ENCODE measurements around the gene DENND11. TPM values are rescaled to one million over a fixed set of nuclear protein-coding genes. Genes with fewer than 3 reads are reported as not detected.

Gene DENND11
- total and polyA plus RNA-seq, 2 of the 4 experiments (the other 2 are of a cell fraction): 2.9 to 5.0 TPM

DNA sequence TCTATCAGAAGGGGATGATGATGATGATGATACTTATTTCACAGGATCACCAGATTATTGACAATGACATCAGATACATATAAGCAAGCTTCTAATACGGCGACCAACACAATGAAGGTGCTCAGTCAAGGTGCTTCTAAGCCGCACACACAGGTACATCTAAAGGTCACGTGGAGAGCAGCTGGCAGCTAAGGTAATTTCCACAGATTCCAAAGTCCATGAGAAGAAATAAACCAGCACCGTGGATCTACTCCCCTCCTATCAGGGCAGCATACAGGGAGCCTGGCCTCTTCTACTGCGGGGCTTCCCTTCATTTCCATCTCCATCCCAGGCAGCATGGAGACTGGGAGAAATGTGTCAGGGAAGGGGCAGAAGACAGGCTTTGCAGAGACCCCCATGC lies 37.5 kb downstream of the DENND11 start:
- dilution Hi-C loops (cut with HindIII; ENCODE audit: low sequenced_read_pairs, unreplicated experiment): no loop called here
- Histone ChIP-seq H3K23ac (ENCODE audit: low read depth, low read length) (no peak overlapping the region), H3K18ac (ENCODE audit: low read depth, low read length) (no peak overlapping the region)

More for the DNA sequence above, 37.5 kb downstream of the DENND11 start:
- ChIA-PET POLR2A (ENCODE audit: unreplicated experiment) (no interaction called here), CTCF (no interaction called here)
- Histone ChIP-seq H3K9ac (ENCODE audit: low read depth, low read length) (no peak overlapping the region), H2BK120ac (ENCODE audit: low read depth, low read length) (no peak overlapping the region), H3K4me1 (ENCODE audit: control insufficient read depth, insufficient read depth, low read length) (no peaks in the 10 kb centered on the region), H3K9me3 (ENCODE audit: control insufficient read depth, insufficient read depth, low read length) (no peaks in the 10 kb centered on the region), H4K91ac (ENCODE audit: insufficient read depth, low read depth, low read length) (no peak overlapping the region), H3K27me3 (ENCODE audit: control insufficient read depth, insufficient read depth, low read length) (no peaks in the 10 kb centered on the region), H3K79me1 (ENCODE audit: low read depth in 1 of 2, low read length in 2 of 2) (no peaks in the 10 kb centered on the region), H3K56ac (ENCODE audit: extremely low read depth, insufficient read depth, low read length) (no peak overlapping the region), H4K8ac (ENCODE audit: low read depth in 2 of 2, low read length in 2 of 2) (no peak overlapping the region), H2AK5ac (ENCODE audit: low read depth, low read length) (no peak overlapping the region), H3K4ac (ENCODE audit: low read depth, low read length) (no peak overlapping the region), H3K9me1 (ENCODE audit: insufficient read depth, low read length) (no peaks in the 10 kb centered on the region), H3K4me2 (ENCODE audit: low read depth, low read length) (no peak overlapping the region), H3K14ac (replicated peaks; ENCODE audit: low read depth, low read length) (no peak overlapping the region), H3K36me3 (ENCODE audit: control insufficient read depth, insufficient read depth, low read length) (peaks cover 13% of the 10 kb centered on the region), H2AFZ (replicated peaks; ENCODE audit: low read length, poor library complexity) (no peak overlapping the region), H4K5ac (ENCODE audit: low read depth, low read length) (no peak overlapping the region), H2BK15ac (ENCODE audit: low read depth, low read length) (no peak overlapping the region), H3K4me3 (ENCODE audit: insufficient read depth, low read depth, low read length) (no peak overlapping the region), H2AK9ac (replicated peaks; ENCODE audit: low read depth, low read length, poor library complexity) (no peak overlapping the region), H4K20me1 (ENCODE audit: insufficient read depth, low read length) (no peaks in the 10 kb centered on the region), H2BK5ac (ENCODE audit: low read depth, low read length, poor library complexity, severe bottlenecking) (no peak overlapping the region), H2BK20ac (ENCODE audit: low read depth, low read length) (no peak overlapping the region), H3K27ac (ENCODE audit: insufficient read depth, low read length) (no peak overlapping the region)
- in situ Hi-C loops (cut with MboI; ENCODE audit: low sequenced_read_pairs): no loop called here
- TF ChIP-seq, protein P1, sequence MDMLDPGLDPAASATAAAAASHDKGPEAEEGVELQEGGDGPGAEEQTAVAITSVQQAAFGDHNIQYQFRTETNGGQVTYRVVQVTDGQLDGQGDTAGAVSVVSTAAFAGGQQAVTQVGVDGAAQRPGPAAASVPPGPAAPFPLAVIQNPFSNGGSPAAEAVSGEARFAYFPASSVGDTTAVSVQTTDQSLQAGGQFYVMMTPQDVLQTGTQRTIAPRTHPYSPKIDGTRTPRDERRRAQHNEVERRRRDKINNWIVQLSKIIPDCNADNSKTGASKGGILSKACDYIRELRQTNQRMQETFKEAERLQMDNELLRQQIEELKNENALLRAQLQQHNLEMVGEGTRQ (IDR thresholded peaks at IDR 0.05; ENCODE audit: low read depth, low read length): no peak
- ATAC-seq (ENCODE audit: low read depth) (no peak), DNase-seq (no peak)
- 70% methylated on average over 2 of the region's 6 CpGs; no CpG with 5 or more reads in 1 of the 2 experiments for WGBS, 2 experiments (ENCODE audit: extremely low coverage in 2 of 2, insufficient read length in 1 of 2)
- intact Hi-C loops (cut with micrococcal nuclease): no loop called here
- BruUV-seq (replicated peaks): no TSS peak

All from IMR-90 (cell line).